Activated CD4-positive, alpha-beta T cell treated with anti-CD3 and anti-CD28 coated beads, Interleukin-2, amount 50 U/mL, for 48 hours (primary cell): ENCODE measurements around the gene DNM3.
"Not testable (repeated sequence)": the region's sequence is repeated elsewhere in the genome, so short reads cannot be mapped to it uniquely, and the experiment has no call there.

Experiments used
- DNase-seq, 2 experiments: peaks; one replicate each; pipeline ENCODE4 v3.0.0-alpha.2; 2020

Gene DNM3

DNA sequence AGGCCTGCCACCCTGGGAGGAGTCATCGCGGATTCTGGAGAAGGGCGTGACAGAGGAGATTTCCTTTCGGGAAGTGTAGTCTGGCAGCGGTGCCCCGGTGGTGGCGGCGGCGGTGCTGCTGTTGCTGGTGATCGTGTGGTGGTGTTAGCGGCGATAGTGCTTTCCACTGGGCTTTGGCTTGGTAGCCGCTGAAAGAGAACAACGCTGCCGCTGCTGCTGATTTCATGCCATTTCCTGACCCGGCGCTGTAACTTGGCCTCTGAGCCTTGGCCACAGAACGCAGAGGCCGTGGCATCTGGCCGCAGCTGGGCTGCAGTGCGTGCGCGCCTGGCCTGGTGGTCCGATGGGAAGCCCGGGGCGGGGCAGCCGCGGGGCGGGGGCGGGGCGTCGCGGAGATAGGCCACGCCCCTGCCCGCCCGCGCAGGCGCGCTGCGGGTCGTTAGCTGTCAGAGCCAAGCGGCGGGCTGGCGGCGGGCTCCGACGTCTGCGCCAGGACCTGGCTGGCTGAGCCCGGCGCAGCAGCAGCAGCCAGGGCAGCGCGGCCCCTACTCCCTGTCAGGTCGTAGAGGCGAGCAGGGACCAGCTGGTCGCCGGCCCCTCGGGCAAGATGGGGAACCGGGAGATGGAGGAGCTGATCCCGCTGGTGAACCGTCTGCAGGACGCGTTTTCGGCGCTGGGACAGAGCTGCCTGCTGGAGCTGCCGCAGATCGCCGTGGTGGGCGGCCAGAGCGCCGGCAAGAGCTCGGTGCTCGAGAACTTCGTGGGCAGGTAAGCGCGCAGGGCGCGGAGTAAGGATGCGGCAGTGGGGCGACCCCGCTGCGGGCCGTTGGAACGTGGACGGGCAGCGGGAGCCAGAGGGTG lies at the start of gene DNM3:
Gene DNM3 (plus strand): TSS at position 449 of the 861 bp plus-strand sequence. CDS start 159 bp downstream, at position 608.
- peak; percentile 69 to 70 for DNase-seq

DNA sequence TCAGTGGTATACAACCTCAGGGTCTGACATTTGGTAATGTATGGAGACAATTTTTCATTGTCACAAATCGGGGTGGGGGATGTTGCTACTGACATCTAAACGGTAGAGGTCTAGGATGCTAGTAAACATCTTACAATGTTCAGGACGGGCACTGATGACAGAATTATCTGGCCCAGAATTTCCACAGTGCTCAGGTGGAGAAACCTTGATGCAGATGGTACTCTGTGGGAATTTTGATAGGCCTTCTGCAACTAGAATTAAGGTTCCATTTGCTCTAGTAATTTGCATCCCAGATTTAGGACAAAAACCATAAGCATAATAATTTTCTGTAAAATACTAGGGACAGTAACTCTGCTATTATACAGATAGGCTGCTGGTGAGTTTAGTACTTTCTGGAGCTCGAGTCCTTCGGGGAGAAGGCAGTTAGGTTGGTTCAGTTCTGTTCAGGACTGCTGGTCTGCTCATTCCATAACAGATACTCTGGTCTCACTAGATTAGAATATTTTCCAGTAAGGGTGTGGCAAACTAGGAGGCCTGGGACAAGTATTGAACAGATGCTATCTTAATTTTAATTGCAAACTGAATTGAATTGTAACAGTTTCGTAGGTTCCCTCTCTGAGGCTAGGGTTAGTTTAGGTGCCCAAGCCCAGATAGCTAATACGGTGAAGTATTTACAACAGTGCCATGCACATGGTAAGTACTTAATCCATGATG lies 48.5 kb upstream of the DNM3 start:
- no peak for DNase-seq

- no peak for DNase-seq
Observed at GRCh38 chr1:171793636-171794035, 47.7 kb upstream of the DNM3 start.

GRCh38 chr1:171794085-171794484 lies 47.2 kb upstream of the DNM3 start:
- peak; percentile 47 to 68 for DNase-seq

DNA sequence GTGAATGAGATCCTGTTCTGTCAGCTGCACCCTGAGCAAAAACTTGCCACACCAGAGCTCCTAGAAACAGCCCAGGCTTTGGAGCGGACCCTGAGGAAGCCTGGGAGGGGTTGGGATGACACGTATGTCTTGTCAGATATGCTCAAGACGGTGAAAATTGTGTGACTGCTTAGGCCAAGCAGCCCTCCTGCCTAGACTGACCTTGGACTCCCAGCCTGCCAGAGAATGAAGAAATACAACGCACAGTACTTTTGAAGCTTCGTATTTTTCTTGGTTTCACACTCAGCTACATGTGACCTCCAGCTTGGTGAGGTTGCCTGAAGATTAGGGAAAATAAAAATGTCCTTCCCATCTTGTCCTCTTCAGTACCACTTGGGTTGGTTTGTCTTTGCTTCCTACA lies 44.7 kb upstream of the DNM3 start:
- DNase-seq = no peak

DNA sequence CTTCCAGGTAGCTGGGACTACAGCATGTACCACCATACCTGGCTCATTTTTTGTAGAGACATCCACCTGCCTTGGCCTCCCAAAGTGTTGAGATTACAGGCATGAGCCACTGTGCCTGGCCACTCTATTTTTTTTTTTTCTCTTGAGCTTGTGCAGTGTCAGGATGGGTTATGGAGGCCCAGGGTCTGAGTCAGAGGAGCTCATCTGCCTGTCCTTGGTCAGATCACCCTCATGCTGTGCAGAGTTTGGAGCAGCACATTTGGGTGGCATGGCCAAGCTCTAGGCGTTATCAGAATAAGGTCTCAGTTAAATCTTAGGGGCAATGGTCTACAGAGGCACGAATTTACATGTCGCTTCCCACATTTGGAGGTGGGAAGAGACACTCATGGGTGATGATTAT lies 43.0 kb upstream of the DNM3 start:
- DNase-seq = no peak

DNA sequence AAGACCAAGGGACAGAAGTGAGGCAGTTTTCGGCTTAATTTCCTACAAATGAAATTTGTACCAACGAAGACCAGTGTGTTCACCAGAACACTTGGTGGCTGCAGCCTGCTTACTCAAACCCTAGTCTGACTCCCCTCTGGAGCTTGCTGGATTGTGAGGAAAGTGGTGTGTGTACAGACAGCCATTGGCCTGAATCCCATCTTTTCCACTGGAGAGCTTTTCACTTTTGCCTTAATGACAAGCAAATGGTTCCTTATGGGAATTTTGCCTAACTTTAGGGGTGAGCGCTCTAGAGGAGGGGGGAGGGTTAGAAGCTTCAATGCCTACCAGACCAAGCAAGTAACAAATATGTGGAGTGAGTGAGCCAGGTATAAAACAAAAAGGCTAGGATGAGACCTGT lies 42.5 kb upstream of the DNM3 start:
- DNase-seq = no peak

GRCh38 chr1:171799166-171799565 lies 42.1 kb upstream of the DNM3 start:
- DNase-seq = no peak

- DNase-seq = not testable (repeated sequence)
Observed at GRCh38 chr1:171799698-171800097, 41.6 kb upstream of the DNM3 start.

- no peak for DNase-seq
Observed at GRCh38 chr1:171800342-171800741, 41.0 kb upstream of the DNM3 start.

GRCh38 chr1:171800851-171801250 lies 40.4 kb upstream of the DNM3 start:
- DNase-seq = no peak

DNA sequence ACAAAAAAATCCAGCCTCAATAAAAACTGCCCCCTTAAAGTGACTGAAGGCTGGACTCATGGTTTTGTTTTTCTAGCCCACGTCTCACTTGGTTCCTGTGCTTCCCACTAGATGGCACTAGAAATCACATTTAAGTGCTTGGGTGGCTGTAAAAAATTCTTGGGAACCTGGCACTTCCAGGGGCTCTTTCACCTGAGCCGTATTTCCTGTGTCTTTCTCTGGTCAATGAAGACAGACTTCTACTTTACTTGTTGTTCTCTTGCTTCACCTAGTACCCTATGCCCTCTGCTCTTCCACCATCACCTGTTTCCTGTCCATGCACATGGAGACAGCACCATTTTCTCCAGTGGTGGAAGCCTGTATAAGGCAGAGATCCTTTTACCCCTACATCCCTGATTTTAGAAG lies 39.8 kb upstream of the DNM3 start:
- DNase-seq = no peak

DNA sequence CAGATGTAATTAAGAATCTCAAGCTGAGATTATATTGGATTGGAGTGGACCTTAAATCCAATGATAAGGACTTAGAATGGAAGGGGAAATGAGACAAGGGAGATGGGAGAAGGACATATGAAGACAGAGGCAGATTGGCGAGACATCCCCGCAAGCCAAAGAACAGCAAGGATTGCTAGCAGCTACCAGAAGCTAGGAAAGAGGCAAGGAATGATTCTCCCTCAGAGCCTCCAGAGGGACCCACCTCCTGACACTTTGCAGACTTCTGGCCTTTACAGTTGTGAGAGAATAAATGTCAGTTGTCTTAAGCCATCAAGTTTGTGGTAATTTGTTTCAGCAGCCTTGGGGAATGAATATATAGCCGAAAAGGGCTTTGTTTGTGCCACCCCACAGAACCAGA lies 39.1 kb upstream of the DNM3 start:
- no peak for DNase-seq

- DNase-seq = no peak
Observed at GRCh38 chr1:171803045-171803444, 38.3 kb upstream of the DNM3 start.

GRCh38 chr1:171803461-171804022 lies 37.8 kb upstream of the DNM3 start:
- DNase-seq = no peak

GRCh38 chr1:171805395-171806115 lies 35.7 kb upstream of the DNM3 start:
- no peak for DNase-seq

DNA sequence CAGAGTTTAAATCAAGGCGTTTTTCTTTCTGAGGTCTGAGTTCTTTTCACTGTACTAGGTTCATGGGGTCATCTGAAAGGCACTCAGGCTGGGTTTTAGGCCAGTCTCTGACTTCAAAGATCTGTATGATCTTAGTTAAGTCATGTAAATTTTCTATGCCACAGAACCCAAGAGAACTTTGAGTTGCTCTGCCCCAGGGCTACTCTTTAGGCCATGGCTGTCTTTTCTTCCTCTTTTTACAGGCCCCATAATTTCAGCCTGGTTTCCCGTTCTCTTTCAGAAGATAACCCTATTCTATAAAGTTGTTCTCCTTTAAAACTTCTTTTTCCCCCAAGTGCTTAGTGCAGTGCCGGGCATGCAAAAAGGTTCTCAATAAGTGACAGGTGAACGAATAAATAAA lies 33.7 kb upstream of the DNM3 start:
- DNase-seq = no peak

- DNase-seq = no peak
Observed at GRCh38 chr1:171809834-171810233, 31.5 kb upstream of the DNM3 start.

GRCh38 chr1:171811672-171812071 lies 29.6 kb upstream of the DNM3 start:
- DNase-seq = no peak

DNA sequence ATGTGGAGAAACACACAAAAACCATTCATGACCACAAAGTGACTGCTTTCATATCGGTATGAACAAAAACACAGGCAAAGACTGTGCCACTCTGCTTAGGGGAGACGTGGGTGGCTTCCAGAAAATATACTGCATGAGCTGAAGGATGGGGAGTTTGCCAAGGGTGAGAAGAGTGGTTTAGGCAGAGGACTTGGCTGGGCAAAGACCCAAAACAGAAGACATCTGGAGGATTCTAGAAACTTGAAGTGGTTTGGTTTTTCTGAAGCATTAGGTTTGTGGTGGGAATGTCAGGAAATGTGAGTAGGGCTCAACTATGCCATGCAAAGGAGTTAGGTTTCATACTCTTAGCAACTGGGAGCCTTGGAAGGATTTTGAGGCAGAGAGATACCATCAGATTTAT lies 26.6 kb upstream of the DNM3 start:
- no peak for DNase-seq

- no peak for DNase-seq
Observed at GRCh38 chr1:171816300-171816901, 24.9 kb upstream of the DNM3 start.

- peak; percentile 24 to 46 for DNase-seq
Observed at GRCh38 chr1:171817511-171818265, 23.6 kb upstream of the DNM3 start.
